DND-41 (cell line): ENCODE measurements around the gene SERINC4.
A peak's percentile ranks its signal among the peaks of the same experiment; 100 is the strongest.
"Not testable (repeated sequence)": the region's sequence is repeated elsewhere in the genome, so short reads cannot be mapped to it uniquely, and the experiment has no call there.

Experiments used
- ATAC-seq: fragments of 200-7000 bp; cut with Tn5 transposase; 3 replicates; pipeline ENCODE4 v1.9.1; 2021; ENCODE audit warnings: low read depth; ENCODE audit not compliant: insufficient read depth
- DNase-seq: peaks from one replicate; pipeline ENCODE4 v3.0.0-alpha.2; 2020
- H2AFZ ChIP-seq: 2 replicates; pipeline ENCODE4 v1.6.0; 2012; ENCODE audit warnings: low read depth, low read length
- H3K27ac ChIP-seq: 2 replicates; pipeline ENCODE4 v1.5.1; 2012; ENCODE audit warnings: low read length, inconsistent platforms
- H3K27me3 ChIP-seq: fragments of 200-600 bp; sonication (generic); 2 replicates; pipeline ENCODE4 v1.6.0; 2012; ENCODE audit warnings: low read length, mild to moderate bottlenecking, inconsistent platforms; ENCODE audit not compliant: insufficient read depth, poor library complexity
- H3K36me3 ChIP-seq: 2 replicates; pipeline ENCODE4 v1.5.1; 2012; ENCODE audit warnings: low read length, inconsistent platforms; ENCODE audit not compliant: insufficient read depth
- H3K4me1 ChIP-seq: 2 replicates; pipeline ENCODE4 v1.5.1; 2012; ENCODE audit warnings: mild to moderate bottlenecking, low read length; ENCODE audit not compliant: insufficient read depth
- H3K4me2 ChIP-seq: 2 replicates; pipeline ENCODE4 v1.6.0; 2012; ENCODE audit warnings: mild to moderate bottlenecking, moderate library complexity, low read length, inconsistent platforms; ENCODE audit not compliant: insufficient read depth
- H3K4me3 ChIP-seq, 2 experiments: fragments of 200-600 bp in 1 of 2; shearing (Covaris generic) in 1 of 2; 2 replicates each; pipeline ENCODE4 v1.5.1; 2012 to 2016; ENCODE audit warnings: inconsistent platforms in 2 of 2, low read length in 2 of 2, mild to moderate bottlenecking in 2 of 2, low read depth in 1 of 2, moderate library complexity in 1 of 2
- H3K79me2 ChIP-seq: 2 replicates; pipeline ENCODE4 v1.6.0; 2012; ENCODE audit warnings: low read length, inconsistent platforms; ENCODE audit not compliant: insufficient read depth
- H3K9ac ChIP-seq: 2 replicates; pipeline ENCODE4 v1.6.0; 2012; ENCODE audit warnings: low read depth, mild to moderate bottlenecking, inconsistent platforms, low read length, moderate library complexity
- H3K9me3 ChIP-seq: 2 replicates; pipeline ENCODE4 v1.5.1; 2012; ENCODE audit warnings: low read length, moderate library complexity, mild to moderate bottlenecking, inconsistent platforms; ENCODE audit not compliant: insufficient read depth, severe bottlenecking
- H4K20me1 ChIP-seq: 2 replicates; pipeline ENCODE4 v1.6.0; 2012; ENCODE audit warnings: low read length; ENCODE audit not compliant: insufficient read depth
- CTCF ChIP-seq: IDR thresholded peaks from 2 replicates; pipeline ENCODE4 v1.5.1; 2012; ENCODE audit warnings: borderline replicate concordance, low read length, moderate library complexity, mild to moderate bottlenecking; ENCODE audit not compliant: poor library complexity, severe bottlenecking; ENCODE audit errors: extremely low read depth
- EZH2 ChIP-seq: IDR thresholded peaks from 3 replicates; pipeline ENCODE4 v1.6.1; 2012; ENCODE audit warnings: borderline replicate concordance, low read depth, mild to moderate bottlenecking, moderate library complexity, low read length, inconsistent platforms; ENCODE audit not compliant: severe bottlenecking

SERINC4 gene

GRCh38 chr15:43799945-43800285 lies at the start of gene SERINC4:
Gene SERINC4, minus strand, starts transcription at chr15:43800220. Its CDS starts 234 bp downstream, at chr15:43799986.
- H3K27me3 ChIP-seq, result no peaks in the 10 kb centered on the region
- peaks cover 26% of the 10 kb centered on the region for H3K4me1 ChIP-seq
- peak within 1 kb of the TSS; percentile 94 for H2AFZ ChIP-seq
- ATAC-seq, result no peak
- peaks cover 29% of the 10 kb centered on the region for H3K79me2 ChIP-seq
- DNase-seq, result no peak
- H3K4me2 ChIP-seq, result peak within 1 kb of the TSS; percentile 77
- peaks cover 10% of the 10 kb centered on the region for H4K20me1 ChIP-seq
- H3K9me3 ChIP-seq, result no peaks in the 10 kb centered on the region
- TF ChIP-seq CTCF (no peak), EZH2 (no peak)
- peak within 1 kb of the TSS; percentile 67 to 88 for H3K4me3 ChIP-seq
- H3K36me3 ChIP-seq, result peaks cover 70% of the 10 kb centered on the region
- peak within 1 kb of the TSS; percentile 96 for H3K27ac ChIP-seq
- H3K9ac ChIP-seq, result peak within 1 kb of the TSS; percentile 73

GRCh38 chr15:43845421-43845820 lies 45.4 kb upstream of the SERINC4 start:
- Histone ChIP-seq H3K9me3 (no peaks in the 10 kb centered on the region), H3K27ac (no peak overlapping the region), H4K20me1 (no peaks in the 10 kb centered on the region; the same call in 1 of the 2 replicates), H2AFZ (no peak overlapping the region), H3K4me1 (no peaks in the 10 kb centered on the region), H3K36me3 (peaks cover 67% of the 10 kb centered on the region), H3K4me2 (no peak overlapping the region), H3K4me3 (no peak overlapping the region), H3K27me3 (no peaks in the 10 kb centered on the region), H3K9ac (no peak overlapping the region), H3K79me2 (peaks cover 8% of the 10 kb centered on the region; the same call in 1 of the 2 replicates)
- DNase-seq (no peak), ATAC-seq (no peak)
- TF ChIP-seq EZH2 (no peak), CTCF (no peak)

GRCh38 chr15:43832485-43832884 lies 32.5 kb upstream of the SERINC4 start:
- H3K27ac ChIP-seq, H2AFZ ChIP-seq, DNase-seq, H3K9ac ChIP-seq, H3K4me3 ChIP-seq, H3K9me3 ChIP-seq, H3K27me3 ChIP-seq, ATAC-seq: not testable (repeated sequence)
- Histone ChIP-seq H3K79me2 (peaks cover 94% of the 10 kb centered on the region), H3K4me2 (peak overlapping the region; percentile 79), H3K4me1 (peaks cover 57% of the 10 kb centered on the region), H3K36me3 (peaks cover 63% of the 10 kb centered on the region), H4K20me1 (peaks cover 18% of the 10 kb centered on the region)

GRCh38 chr15:43831519-43832052 lies 31.6 kb upstream of the SERINC4 start:
- peaks cover 95% of the 10 kb centered on the region for H3K79me2 ChIP-seq
- H4K20me1 ChIP-seq, result peaks cover 13% of the 10 kb centered on the region; the same call in 1 of the 2 replicates
- H3K36me3 ChIP-seq, result peaks cover 54% of the 10 kb centered on the region
- H3K4me3 ChIP-seq, result peak overlapping the region in 1 of 2 experiments; percentile 24; a peak in 2 of 4 replicates
- not testable (repeated sequence) for H3K9me3 ChIP-seq, H2AFZ ChIP-seq, ATAC-seq, H3K27me3 ChIP-seq, DNase-seq, H3K27ac ChIP-seq
- peak overlapping the region; percentile 79 for H3K4me2 ChIP-seq
- H3K4me1 ChIP-seq, result peaks cover 58% of the 10 kb centered on the region
- H3K9ac ChIP-seq, result peak overlapping the region; percentile 24; the same call in 1 of the 2 replicates

- H3K4me2 ChIP-seq, result peak overlapping the region; percentile 79
- peaks cover 65% of the 10 kb centered on the region for H3K4me1 ChIP-seq
- H4K20me1 ChIP-seq, result peaks cover 13% of the 10 kb centered on the region; the same call in 1 of the 2 replicates
- H3K9ac ChIP-seq, result 0 out of 2 replicates have a peak overlapping the region, but pooled peaks have one; percentile 24
- not testable (repeated sequence) for H2AFZ ChIP-seq, H3K27ac ChIP-seq, H3K9me3 ChIP-seq, ATAC-seq, H3K27me3 ChIP-seq, DNase-seq
- H3K36me3 ChIP-seq, result peaks cover 46% of the 10 kb centered on the region
- H3K79me2 ChIP-seq, result peaks cover 95% of the 10 kb centered on the region
- 0 out of 4 replicates have a peak overlapping the region, but pooled peaks of 1 of the 2 experiments have one; percentile 24 for H3K4me3 ChIP-seq
Observed at GRCh38 chr15:43830691-43831275, 30.8 kb upstream of the SERINC4 start.

- Histone ChIP-seq H4K20me1 (peaks cover 13% of the 10 kb centered on the region; the same call in 1 of the 2 replicates), H3K4me2 (peak overlapping the region; percentile 79), H3K79me2 (peaks cover 98% of the 10 kb centered on the region), H3K36me3 (peaks cover 40% of the 10 kb centered on the region), H3K9ac (peak overlapping the region; percentile 68), H3K4me1 (peaks cover 70% of the 10 kb centered on the region), H3K4me3 (peak overlapping the region in 1 of 2 experiments; percentile 97; a peak in 2 of 4 replicates), H3K27ac (peak overlapping the region; percentile 42; the same call in 1 of the 2 replicates)
- H2AFZ ChIP-seq, DNase-seq, H3K9me3 ChIP-seq, ATAC-seq, H3K27me3 ChIP-seq: not testable (repeated sequence)
Observed at GRCh38 chr15:43829951-43830540, 30.0 kb upstream of the SERINC4 start.
